ENCODE measurements around the gene FGF23. TPM values are rescaled to one million over a fixed set of nuclear protein-coding genes. Genes with fewer than 3 reads are reported as not detected.
"Not testable (repeated sequence)": the region's sequence is repeated elsewhere in the genome, so short reads cannot be mapped to it uniquely, and the experiment has no call there.

FGF23 gene
- total RNA-seq: not detected

- no peak within 1 kb of the TSS for H3K4me3 Mint-ChIP-seq
- ATAC-seq: no peak
These were observed at the start of gene FGF23 for GRCh38 chr12:4379405-4379804. TSS of gene FGF23 (minus strand) at chr12:4379712. CDS start at chr12:4379582, 130 bp downstream.

GRCh38 chr12:4424422-4424821 lies 44.9 kb upstream of the FGF23 start:
- no peaks in the 10 kb centered on the region for H3K36me3 Mint-ChIP-seq (ENCODE audit: insufficient read depth)
- no peak for ATAC-seq
- H3K27me3 Mint-ChIP-seq (ENCODE audit: low read depth): no peaks in the 10 kb centered on the region
- H3K4me3 Mint-ChIP-seq: no peak overlapping the region
- H3K9me3 Mint-ChIP-seq: no peaks in the 10 kb centered on the region
- no peak for DNase-seq
- H3K4me1 Mint-ChIP-seq (ENCODE audit: low read depth): no peaks in the 10 kb centered on the region

More at GRCh38 chr12:4379405-4379804, at the start of gene FGF23:
- Mint-ChIP-seq H3K4me1 (ENCODE audit: low read depth) (no peaks in the 10 kb centered on the region), H3K27me3 (ENCODE audit: low read depth) (peaks cover 25% of the 10 kb centered on the region), H3K36me3 (ENCODE audit: insufficient read depth) (no peaks in the 10 kb centered on the region), H3K9me3 (no peaks in the 10 kb centered on the region)
- no peak for DNase-seq

GRCh38 chr12:4423528-4424195 lies 44.1 kb upstream of the FGF23 start:
- H3K36me3 Mint-ChIP-seq (ENCODE audit: insufficient read depth): no peaks in the 10 kb centered on the region
- H3K9me3 Mint-ChIP-seq: no peaks in the 10 kb centered on the region
- no peak for DNase-seq
- no peaks in the 10 kb centered on the region for H3K27me3 Mint-ChIP-seq (ENCODE audit: low read depth)
- ATAC-seq: no peak
- no peak overlapping the region for H3K4me3 Mint-ChIP-seq
- no peaks in the 10 kb centered on the region for H3K4me1 Mint-ChIP-seq (ENCODE audit: low read depth)

- no peaks in the 10 kb centered on the region for H3K36me3 Mint-ChIP-seq (ENCODE audit: insufficient read depth)
- no peaks in the 10 kb centered on the region for H3K4me1 Mint-ChIP-seq (ENCODE audit: low read depth)
- H3K4me3 Mint-ChIP-seq: no peak overlapping the region
- peaks cover 2% of the 10 kb centered on the region for H3K27me3 Mint-ChIP-seq (ENCODE audit: low read depth)
- no peak for ATAC-seq
- no peak for DNase-seq
- no peaks in the 10 kb centered on the region for H3K9me3 Mint-ChIP-seq
These were observed 43.5 kb upstream of the FGF23 start for GRCh38 chr12:4422985-4423384.

- Mint-ChIP-seq H3K9me3 (no peaks in the 10 kb centered on the region), H3K27me3 (ENCODE audit: low read depth) (peaks cover 10% of the 10 kb centered on the region), H3K36me3 (ENCODE audit: insufficient read depth) (no peaks in the 10 kb centered on the region), H3K4me3 (no peak overlapping the region), H3K4me1 (ENCODE audit: low read depth) (no peaks in the 10 kb centered on the region)
- ATAC-seq (no peak), DNase-seq (no peak)
These were observed 42.1 kb upstream of the FGF23 start for GRCh38 chr12:4421590-4422031.

GRCh38 chr12:4420138-4420670 lies 40.7 kb upstream of the FGF23 start:
- Mint-ChIP-seq H3K9me3 (no peaks in the 10 kb centered on the region), H3K4me1 (ENCODE audit: low read depth) (peaks cover 4% of the 10 kb centered on the region), H3K4me3 (no peak overlapping the region), H3K27me3 (ENCODE audit: low read depth) (peaks cover 23% of the 10 kb centered on the region), H3K36me3 (ENCODE audit: insufficient read depth) (no peaks in the 10 kb centered on the region)
- DNase-seq (no peak), ATAC-seq (no peak)

GRCh38 chr12:4418913-4419312 lies 39.4 kb upstream of the FGF23 start:
- no peak for ATAC-seq
- Mint-ChIP-seq H3K9me3 (no peaks in the 10 kb centered on the region), H3K4me1 (ENCODE audit: low read depth) (peaks cover 9% of the 10 kb centered on the region)

GRCh38 chr12:4417936-4418335 lies 38.4 kb upstream of the FGF23 start:
- no peaks in the 10 kb centered on the region for H3K36me3 Mint-ChIP-seq (ENCODE audit: insufficient read depth)
- H3K27me3 Mint-ChIP-seq (ENCODE audit: low read depth): peaks cover 27% of the 10 kb centered on the region
- DNase-seq (no peak), ATAC-seq (no peak)
- no peak overlapping the region for H3K4me3 Mint-ChIP-seq
- H3K4me1 Mint-ChIP-seq (ENCODE audit: low read depth): peaks cover 9% of the 10 kb centered on the region
- no peaks in the 10 kb centered on the region for H3K9me3 Mint-ChIP-seq

More at GRCh38 chr12:4418913-4419312, 39.4 kb upstream of the FGF23 start:
- DNase-seq: no peak
- Mint-ChIP-seq H3K27me3 (ENCODE audit: low read depth) (peaks cover 23% of the 10 kb centered on the region), H3K36me3 (ENCODE audit: insufficient read depth) (no peaks in the 10 kb centered on the region), H3K4me3 (no peak overlapping the region)

- Mint-ChIP-seq H3K9me3 (no peaks in the 10 kb centered on the region), H3K27me3 (ENCODE audit: low read depth) (peaks cover 27% of the 10 kb centered on the region), H3K4me3 (no peak overlapping the region), H3K36me3 (ENCODE audit: insufficient read depth) (no peaks in the 10 kb centered on the region), H3K4me1 (ENCODE audit: low read depth) (peaks cover 9% of the 10 kb centered on the region)
- DNase-seq (no peak), ATAC-seq (no peak)
These were observed 37.9 kb upstream of the FGF23 start for GRCh38 chr12:4417455-4417854.

- Mint-ChIP-seq H3K27me3 (ENCODE audit: low read depth) (peaks cover 27% of the 10 kb centered on the region), H3K4me3 (no peak overlapping the region), H3K4me1 (ENCODE audit: low read depth) (peaks cover 9% of the 10 kb centered on the region), H3K36me3 (ENCODE audit: insufficient read depth) (no peaks in the 10 kb centered on the region), H3K9me3 (no peaks in the 10 kb centered on the region)
- DNase-seq (no peak), ATAC-seq (no peak)
These were observed 36.8 kb upstream of the FGF23 start for GRCh38 chr12:4416276-4416675.

GRCh38 chr12:4412465-4412864 lies 33.0 kb upstream of the FGF23 start:
- Mint-ChIP-seq H3K9me3 (no peaks in the 10 kb centered on the region), H3K4me3 (no peak overlapping the region), H3K4me1 (ENCODE audit: low read depth) (peaks cover 9% of the 10 kb centered on the region), H3K36me3 (ENCODE audit: insufficient read depth) (no peaks in the 10 kb centered on the region), H3K27me3 (ENCODE audit: low read depth) (peaks cover 24% of the 10 kb centered on the region)
- DNase-seq: no peak
- ATAC-seq: no peak

GRCh38 chr12:4412056-4412455 lies 32.5 kb upstream of the FGF23 start:
- Mint-ChIP-seq H3K4me1 (ENCODE audit: low read depth) (peaks cover 9% of the 10 kb centered on the region), H3K4me3 (no peak overlapping the region), H3K27me3 (ENCODE audit: low read depth) (peaks cover 21% of the 10 kb centered on the region), H3K36me3 (ENCODE audit: insufficient read depth) (no peaks in the 10 kb centered on the region), H3K9me3 (no peaks in the 10 kb centered on the region)
- ATAC-seq (no peak), DNase-seq (no peak)

- ATAC-seq (no peak), DNase-seq (no peak)
- no peak overlapping the region for H3K4me3 Mint-ChIP-seq
- H3K27me3 Mint-ChIP-seq (ENCODE audit: low read depth): no peaks in the 10 kb centered on the region
- no peaks in the 10 kb centered on the region for H3K36me3 Mint-ChIP-seq (ENCODE audit: insufficient read depth)
- no peaks in the 10 kb centered on the region for H3K4me1 Mint-ChIP-seq (ENCODE audit: low read depth)
- no peaks in the 10 kb centered on the region for H3K9me3 Mint-ChIP-seq
These were observed 27.6 kb upstream of the FGF23 start for GRCh38 chr12:4407136-4407535.

- H3K9me3 Mint-ChIP-seq; ATAC-seq; H3K27me3 Mint-ChIP-seq (ENCODE audit: low read depth); H3K36me3 Mint-ChIP-seq (ENCODE audit: insufficient read depth); H3K4me1 Mint-ChIP-seq (ENCODE audit: low read depth); H3K4me3 Mint-ChIP-seq; DNase-seq: not testable (repeated sequence)
These were observed 25.5 kb upstream of the FGF23 start for GRCh38 chr12:4404877-4405637.

GRCh38 chr12:4402996-4403395 lies 23.5 kb upstream of the FGF23 start:
- DNase-seq (no peak), ATAC-seq (no peak)
- Mint-ChIP-seq H3K36me3 (ENCODE audit: insufficient read depth) (no peaks in the 10 kb centered on the region), H3K9me3 (no peaks in the 10 kb centered on the region), H3K4me3 (no peak overlapping the region), H3K27me3 (ENCODE audit: low read depth) (peaks cover 5% of the 10 kb centered on the region), H3K4me1 (ENCODE audit: low read depth) (no peaks in the 10 kb centered on the region)
